HG03571 (cell line): ENCODE data around the gene UQCRC2.
"Not testable (repeated sequence)": the region's sequence is repeated elsewhere in the genome, so short reads cannot be mapped to it uniquely, and the experiment has no call there.

ENCODE experiments used
- ATAC-seq: cut with Tn5 transposase; IDR thresholded peaks from one replicate; pipeline ENCODE4 v1.9.1; 2021; ENCODE audit not compliant: unreplicated experiment

The UQCRC2 gene

GRCh38 chr16:21952793-21953540 is at the start of gene UQCRC2:
Gene UQCRC2, plus strand, starts transcription at chr16:21953361. Its CDS starts 63 bp downstream, at chr16:21953424.
- peak; percentile 81 for ATAC-seq

GRCh38 chr16:21932650-21933049 is 20.5 kb upstream of the UQCRC2 start:
- peak; percentile 58 for ATAC-seq

GRCh38 chr16:21933316-21933715 is 19.8 kb upstream of the UQCRC2 start:
- ATAC-seq, result peak; percentile 27

- not testable (repeated sequence) for ATAC-seq
Observed at GRCh38 chr16:21933790-21934189, 19.4 kb upstream of the UQCRC2 start.

- ATAC-seq, result not testable (repeated sequence)
Observed at GRCh38 chr16:21936216-21936615, 16.9 kb upstream of the UQCRC2 start.

GRCh38 chr16:21937336-21937829 is 15.8 kb upstream of the UQCRC2 start:
- ATAC-seq, result no peak

GRCh38 chr16:21940570-21940969 is 12.6 kb upstream of the UQCRC2 start:
- ATAC-seq, result no peak

GRCh38 chr16:21943571-21943970 is 9.6 kb upstream of the UQCRC2 start:
- ATAC-seq, result no peak

GRCh38 chr16:21946889-21947635 is 6.1 kb upstream of the UQCRC2 start:
- ATAC-seq, result no peak

- no peak for ATAC-seq
Observed at GRCh38 chr16:21949713-21950260, 3.4 kb upstream of the UQCRC2 start.

- ATAC-seq, result no peak
Observed at GRCh38 chr16:21950782-21951521, 2.2 kb upstream of the UQCRC2 start.

GRCh38 chr16:21952040-21952792 is 945 bp upstream of the UQCRC2 start:
- peak; percentile 31 for ATAC-seq

- ATAC-seq, result peak; percentile 15
Observed at GRCh38 chr16:21953541-21953902, 361 bp downstream of the UQCRC2 start.

- no peak for ATAC-seq
Observed at GRCh38 chr16:21957714-21958346, 4.7 kb downstream of the UQCRC2 start.

GRCh38 chr16:21959050-21959449 is 5.9 kb downstream of the UQCRC2 start:
- ATAC-seq, result no peak

GRCh38 chr16:21962475-21962874 is 9.3 kb downstream of the UQCRC2 start:
- no peak for ATAC-seq

- no peak for ATAC-seq
Observed at GRCh38 chr16:21963887-21964286, 10.7 kb downstream of the UQCRC2 start.

GRCh38 chr16:21964353-21964752 is 11.2 kb downstream of the UQCRC2 start:
- no peak for ATAC-seq

GRCh38 chr16:21971856-21972255 is 18.7 kb downstream of the UQCRC2 start:
- no peak for ATAC-seq

- no peak for ATAC-seq
Observed at GRCh38 chr16:21973945-21974344, 20.8 kb downstream of the UQCRC2 start.
